A549 (cell line): ENCODE data around the gene PPFIA2.

Source experiments
- CBX8 ChIP-seq: fragments of 200-600 bp; sonication (generic); IDR thresholded peaks from 2 replicates; pipeline ENCODE4 v1.6.1; 2016
- EP300 ChIP-seq, 2 experiments: fragments of >200 bp; sonication (Bioruptor Twin); formaldehyde crosslinking; IDR thresholded peaks; 2 replicates in 1 of 2; 3 replicates in 1 of 2; pipeline ENCODE4 v1.6.1; 2016 to 2017
- HOXA7 ChIP-seq: fragments of 250-450 bp; sonication (Bioruptor Pico); IDR thresholded peaks from 2 replicates; pipeline ENCODE4 v1.5.0; 2020; ENCODE audit warnings: mild to moderate bottlenecking, moderate library complexity
- POLR2A ChIP-seq: IDR thresholded peaks from 2 replicates; pipeline ENCODE4 v1.6.1; 2012; ENCODE audit warnings: mild to moderate bottlenecking, low read length
- RAD21 ChIP-seq, 2 experiments: fragments of >200 bp in 1 of 2; sonication (Bioruptor Twin) in 1 of 2; formaldehyde crosslinking in 1 of 2; IDR thresholded peaks in 1 of 2; conservative IDR thresholded peaks in 1 of 2; 2 replicates in 1 of 2; 3 replicates in 1 of 2; pipeline ENCODE4 v1.6.1; 2012 to 2018; ENCODE audit warnings: inconsistent platforms in 1 of 2
- ZFP36 ChIP-seq: fragments of 450-650 bp; IDR thresholded peaks from 2 replicates; pipeline ENCODE4 v1.6.1; 2014; ENCODE audit warnings: borderline replicate concordance; ENCODE audit not compliant: partially characterized antibody
- ZNF302 ChIP-seq: fragments of 250-450 bp; sonication (Bioruptor Pico); IDR thresholded peaks from 2 replicates; pipeline ENCODE4 v1.9.0; 2021; ENCODE audit warnings: inconsistent platforms, mild to moderate bottlenecking, moderate library complexity

DNA sequence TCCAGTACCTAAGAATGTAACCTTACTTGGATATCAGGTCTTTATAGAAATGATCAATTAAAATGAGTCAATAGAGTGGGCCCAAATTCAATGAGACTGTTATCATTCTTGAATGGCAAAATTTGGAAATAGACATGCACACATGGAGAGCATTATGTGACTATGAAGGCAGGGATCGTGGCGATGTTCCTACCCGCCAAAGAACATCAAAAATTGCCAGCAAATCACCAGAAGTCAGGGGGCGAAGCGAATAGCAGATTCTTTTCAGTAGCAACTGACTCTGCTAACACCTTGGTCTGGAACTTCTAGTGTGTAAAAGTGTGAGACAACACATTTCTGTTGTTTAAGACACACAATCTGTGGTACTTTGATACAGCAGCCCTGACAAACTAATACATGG lies 488.8 kb downstream of the PPFIA2 start:
- no peak for TF ChIP-seq ZFP36
- no peak for TF ChIP-seq CBX8
- TF ChIP-seq EP300 (IDR thresholded peaks at IDR 0.05): no peak
- TF ChIP-seq RAD21 (conservative IDR thresholded peaks at IDR 0.05 in 1 of 2, IDR thresholded peaks at IDR 0.05 in 1 of 2): no peak
- TF ChIP-seq POLR2A: no peak
- TF ChIP-seq ZNF302 (CRISPR knock-in tag): no peak
- TF ChIP-seq HOXA7 (CRISPR knock-in tag): no peak
